ENCODE results near the gene GRM5.

GRM5 gene

DNA sequence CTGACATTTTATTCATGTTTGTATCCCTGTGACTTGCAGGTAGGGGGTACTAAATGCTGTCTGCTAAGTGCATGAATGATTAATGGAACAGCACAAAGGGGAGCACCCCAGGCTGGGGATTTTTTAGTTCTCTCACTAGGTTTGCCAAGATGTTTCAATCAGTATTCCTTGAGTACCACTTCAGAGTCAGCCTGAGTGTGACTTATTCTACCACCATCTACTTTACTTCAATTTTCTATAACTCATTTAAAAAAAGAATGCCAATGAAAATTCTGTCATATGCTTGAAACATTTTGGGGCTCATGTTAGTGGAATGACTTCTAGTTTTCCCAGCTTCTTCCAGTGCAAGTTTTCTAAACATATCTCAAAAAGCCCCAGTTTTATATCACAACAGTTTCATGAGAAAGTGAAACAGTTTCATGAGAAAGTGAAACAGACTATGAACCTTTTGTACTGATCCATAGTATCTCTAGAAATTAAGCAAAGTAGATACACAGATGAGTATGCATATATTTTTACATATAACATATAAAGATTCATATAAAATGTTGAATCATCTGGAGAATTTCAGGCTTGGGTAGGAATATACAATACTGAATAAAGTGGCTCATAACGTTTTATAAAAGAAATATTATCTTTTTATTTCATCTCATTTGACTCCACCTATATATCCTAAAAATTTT is 252.4 kb downstream of the GRM5 start:
- no peak for TF ChIP-seq CTCF (conservative IDR thresholded peaks at IDR 0.05; ENCODE audit: low read depth, low read length)
- DNase-seq (ENCODE audit: low read depth), result no peak
- no peak overlapping the region for H3K4me3 ChIP-seq (ENCODE audit: low read depth, low read length)

GRCh38 chr11:88810420-88811097 is 255.2 kb downstream of the GRM5 start:
- no peak overlapping the region for H3K4me3 ChIP-seq (ENCODE audit: low read depth, low read length)
- no peak for DNase-seq (ENCODE audit: low read depth)
- TF ChIP-seq CTCF (conservative IDR thresholded peaks at IDR 0.05; ENCODE audit: low read depth, low read length), result no peak

GRCh38 chr11:88809126-88809525 is 256.7 kb downstream of the GRM5 start:
- no peak overlapping the region for H3K4me3 ChIP-seq (ENCODE audit: low read depth, low read length)
- DNase-seq (ENCODE audit: low read depth), result no peak
- no peak for TF ChIP-seq CTCF (conservative IDR thresholded peaks at IDR 0.05; ENCODE audit: low read depth, low read length)

DNA sequence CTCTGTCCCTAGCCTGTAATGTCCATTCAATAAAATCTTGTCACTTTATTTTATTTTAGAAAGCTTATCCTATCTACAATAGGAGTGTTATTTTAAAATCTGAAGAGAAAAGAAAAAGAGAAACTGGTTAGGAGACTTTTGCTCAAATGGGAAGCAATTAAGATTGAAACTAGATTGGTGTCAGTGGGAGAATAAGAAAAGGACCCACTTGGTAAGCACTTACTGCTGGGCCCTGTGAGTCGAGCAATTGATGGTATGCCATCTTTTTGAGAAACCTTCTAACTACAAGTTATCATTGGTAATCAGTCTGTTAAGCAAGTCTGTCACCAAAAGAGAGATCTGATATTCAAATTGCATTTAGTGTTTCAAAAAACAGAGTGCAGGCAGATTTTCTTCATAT is 258.4 kb downstream of the GRM5 start:
- H3K4me3 ChIP-seq (ENCODE audit: low read depth, low read length), result no peak overlapping the region
- DNase-seq (ENCODE audit: low read depth), result no peak
- no peak for TF ChIP-seq CTCF (conservative IDR thresholded peaks at IDR 0.05; ENCODE audit: low read depth, low read length)

- no peak for TF ChIP-seq CTCF (conservative IDR thresholded peaks at IDR 0.05; ENCODE audit: low read depth, low read length)
- no peak for DNase-seq (ENCODE audit: low read depth)
- no peak overlapping the region for H3K4me3 ChIP-seq (ENCODE audit: low read depth, low read length)
Observed at GRCh38 chr11:88806410-88806809, 259.4 kb downstream of the GRM5 start.

- no peak overlapping the region for H3K4me3 ChIP-seq (ENCODE audit: low read depth, low read length)
- DNase-seq (ENCODE audit: low read depth), result no peak
- no peak for TF ChIP-seq CTCF (conservative IDR thresholded peaks at IDR 0.05; ENCODE audit: low read depth, low read length)
Observed at GRCh38 chr11:88801484-88802123, 264.2 kb downstream of the GRM5 start.

Measured in choroid plexus epithelial cell (primary cell).